Measurements from ENCODE around the gene ATP2C1. TPM values are rescaled to one million over a fixed set of nuclear protein-coding genes. Genes with fewer than 3 reads are reported as not detected.

The ATP2C1 gene
- total and polyA plus RNA-seq, 2 of the 13 experiments (the other 11 are each of a cell fraction or from before 2014, with no cell fraction given): 32.4 to 37.6 TPM

DNA sequence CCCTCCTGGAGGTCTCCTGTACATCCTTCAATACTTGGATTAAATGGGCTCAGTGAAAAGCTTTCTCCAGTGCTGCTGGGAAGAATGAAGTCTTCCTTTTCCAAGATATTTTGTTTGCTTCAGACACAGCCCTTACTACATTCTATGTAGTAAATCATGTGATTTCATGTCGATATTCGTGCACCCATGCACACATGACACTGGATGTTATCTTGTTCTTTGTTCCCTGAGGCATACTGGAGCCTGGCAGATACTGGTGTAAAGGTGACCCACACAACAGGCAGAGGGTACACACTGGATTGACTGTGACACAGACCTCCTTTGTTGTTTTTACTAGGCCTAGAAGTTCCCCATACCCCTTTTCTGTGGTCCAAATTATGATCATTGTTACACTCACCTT, 40.3 kb upstream of the ATP2C1 start (continued):
- TF ChIP-seq SNAPC4 (CRISPR knock-in tag; IDR thresholded peaks at IDR 0.05) (no peak), ZFP1 (CRISPR knock-in tag; IDR thresholded peaks at IDR 0.05) (no peak), SYNCRIP (IDR thresholded peaks at IDR 0.05; ENCODE audit: insufficient read depth, low read depth, low read length) (no peak), SP4 (CRISPR knock-in tag; IDR thresholded peaks at IDR 0.05) (no peak), ZNF878 (CRISPR knock-in tag; IDR thresholded peaks at IDR 0.05) (no peak), ZNF841 (CRISPR knock-in tag; IDR thresholded peaks at IDR 0.05; ENCODE audit: borderline replicate concordance) (no peak), PRDM15 (CRISPR knock-in tag; IDR thresholded peaks at IDR 0.05) (no peak), MXD1 (CRISPR knock-in tag; IDR thresholded peaks at IDR 0.05) (no peak), ZNF138 (CRISPR knock-in tag; IDR thresholded peaks at IDR 0.05; ENCODE audit: low read depth) (no peak)
- TF ChIP-seq, protein P1, sequence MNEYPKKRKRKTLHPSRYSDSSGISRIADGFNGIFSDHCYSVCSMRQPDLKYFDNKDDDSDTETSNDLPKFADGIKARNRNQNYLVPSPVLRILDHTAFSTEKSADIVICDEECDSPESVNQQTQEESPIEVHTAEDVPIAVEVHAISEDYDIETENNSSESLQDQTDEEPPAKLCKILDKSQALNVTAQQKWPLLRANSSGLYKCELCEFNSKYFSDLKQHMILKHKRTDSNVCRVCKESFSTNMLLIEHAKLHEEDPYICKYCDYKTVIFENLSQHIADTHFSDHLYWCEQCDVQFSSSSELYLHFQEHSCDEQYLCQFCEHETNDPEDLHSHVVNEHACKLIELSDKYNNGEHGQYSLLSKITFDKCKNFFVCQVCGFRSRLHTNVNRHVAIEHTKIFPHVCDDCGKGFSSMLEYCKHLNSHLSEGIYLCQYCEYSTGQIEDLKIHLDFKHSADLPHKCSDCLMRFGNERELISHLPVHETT (CRISPR knock-in tag; conservative IDR thresholded peaks at IDR 0.05): no peak

Data from HepG2 (cell line).